Stimulated activated CD8-positive, alpha-beta memory T cell treated with anti-CD3 and anti-CD28 coated beads, Interleukin-2, amount 100 ng/mL, for 48 hours (primary cell): Measurements from ENCODE around the gene NSD1.
A peak's percentile ranks its signal among the peaks of the same experiment; 100 is the strongest.

Experiments used
- DNase-seq, 2 donors: peaks; one replicate each; pipeline ENCODE4 v3.0.0-alpha.2; 2020; ENCODE audit warnings: low read depth in 2 of 2

The NSD1 gene

GRCh38 chr5:177133096-177133852, at the start of gene NSD1:
NSD1 (plus strand) TSS chr5:177133773; CDS start chr5:177135104, 1,331 bp downstream.
- peak; percentile 87 for DNase-seq

GRCh38 chr5:177084175-177084574, 49.4 kb upstream of the NSD1 start:
- no peak for DNase-seq

- DNase-seq: no peak
These were observed 47.5 kb upstream of the NSD1 start for GRCh38 chr5:177085985-177086653.

- DNase-seq: peak; percentile 52 to 55
These were observed 46.7 kb upstream of the NSD1 start, which contains the start of gene FGFR4 for GRCh38 chr5:177086654-177087397. FGFR4 (plus strand) TSS chr5:177086915; CDS start chr5:177089603, 2,688 bp downstream.

- DNase-seq: no peak
These were observed 46.1 kb upstream of the NSD1 start for GRCh38 chr5:177087398-177088005.

GRCh38 chr5:177089127-177089526, 44.4 kb upstream of the NSD1 start:
- no peak for DNase-seq

GRCh38 chr5:177089825-177090641, 43.5 kb upstream of the NSD1 start:
- no peak for DNase-seq

GRCh38 chr5:177090813-177091212, 42.8 kb upstream of the NSD1 start:
- no peak for DNase-seq

GRCh38 chr5:177091232-177091631, 42.3 kb upstream of the NSD1 start:
- DNase-seq: no peak

GRCh38 chr5:177092178-177093081, 41.1 kb upstream of the NSD1 start:
- no peak for DNase-seq

GRCh38 chr5:177093082-177093712, 40.4 kb upstream of the NSD1 start:
- no peak for DNase-seq

GRCh38 chr5:177093803-177094202, 39.8 kb upstream of the NSD1 start:
- no peak for DNase-seq

GRCh38 chr5:177094224-177095087, 39.1 kb upstream of the NSD1 start:
- no peak for DNase-seq

- no peak for DNase-seq
These were observed 38.4 kb upstream of the NSD1 start for GRCh38 chr5:177095088-177095669.

GRCh38 chr5:177096162-177097015, 37.2 kb upstream of the NSD1 start:
- no peak for DNase-seq

- DNase-seq: no peak
These were observed 36.3 kb upstream of the NSD1 start for GRCh38 chr5:177097016-177097985.
